HG03064 (cell line): ENCODE data around the gene B3GNT5.

Source experiments
- ATAC-seq: cut with Tn5 transposase; IDR thresholded peaks from one replicate; pipeline ENCODE4 v1.9.1; 2021; ENCODE audit warnings: low read depth; ENCODE audit not compliant: unreplicated experiment

Gene B3GNT5

DNA sequence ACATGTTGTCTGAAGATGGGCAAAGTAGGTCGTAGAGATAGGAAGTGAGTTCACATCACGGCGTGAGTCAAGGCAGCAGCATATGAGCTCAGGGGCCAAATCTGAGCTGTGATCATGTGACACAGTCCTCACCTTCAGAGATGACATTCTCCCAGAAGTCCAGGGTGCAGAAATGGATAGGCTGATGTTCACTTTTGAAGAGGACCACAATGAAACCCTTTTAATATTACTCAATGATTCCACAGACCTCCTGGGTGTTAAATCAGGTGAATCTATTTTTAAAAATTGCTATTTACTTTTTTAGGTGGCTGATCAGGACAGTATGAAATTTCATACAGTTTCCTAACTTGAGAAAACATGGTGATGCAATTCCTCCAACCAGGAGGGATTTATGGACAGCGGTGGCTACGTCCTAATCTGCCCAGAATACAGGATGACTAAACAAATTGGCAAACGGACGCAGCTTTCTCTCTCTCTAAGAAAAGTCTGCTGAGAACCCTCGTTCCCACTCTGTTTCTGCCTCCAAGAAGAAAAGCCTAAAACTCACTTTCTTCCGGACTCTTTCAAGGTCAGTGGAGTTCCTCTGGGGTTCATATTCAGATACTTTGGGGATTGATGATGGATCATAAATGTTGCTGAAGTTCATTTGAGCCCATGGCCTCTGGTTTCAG, 34.4 kb downstream of the B3GNT5 start:
- ATAC-seq: no peak

- ATAC-seq: no peak
Observed at GRCh38 chr3:183288117-183288516, 35.1 kb downstream of the B3GNT5 start.

DNA sequence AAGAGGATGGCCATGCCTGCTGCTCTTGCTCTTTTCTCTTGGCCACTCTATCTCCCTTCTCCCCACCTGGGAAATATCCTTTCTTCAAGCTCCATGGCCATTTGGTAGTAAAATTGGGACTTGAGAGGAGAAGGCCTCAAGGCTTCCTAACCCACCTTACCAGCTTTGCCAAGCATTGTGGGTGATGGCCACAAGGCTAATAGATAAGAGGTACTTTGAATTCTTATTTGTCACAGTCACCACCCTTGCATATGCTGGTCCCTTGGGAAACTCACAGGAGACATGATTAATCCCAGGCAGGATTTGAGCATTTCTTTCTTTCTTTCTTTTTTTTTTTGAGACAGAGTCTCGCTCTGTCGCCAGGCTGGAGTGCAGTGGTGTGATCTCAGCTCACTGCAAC, 37.2 kb downstream of the B3GNT5 start:
- no peak for ATAC-seq

GRCh38 chr3:183291497-183292031, 38.5 kb downstream of the B3GNT5 start:
- ATAC-seq: no peak

- no peak for ATAC-seq
Observed at GRCh38 chr3:183293966-183294365, 40.9 kb downstream of the B3GNT5 start.

DNA sequence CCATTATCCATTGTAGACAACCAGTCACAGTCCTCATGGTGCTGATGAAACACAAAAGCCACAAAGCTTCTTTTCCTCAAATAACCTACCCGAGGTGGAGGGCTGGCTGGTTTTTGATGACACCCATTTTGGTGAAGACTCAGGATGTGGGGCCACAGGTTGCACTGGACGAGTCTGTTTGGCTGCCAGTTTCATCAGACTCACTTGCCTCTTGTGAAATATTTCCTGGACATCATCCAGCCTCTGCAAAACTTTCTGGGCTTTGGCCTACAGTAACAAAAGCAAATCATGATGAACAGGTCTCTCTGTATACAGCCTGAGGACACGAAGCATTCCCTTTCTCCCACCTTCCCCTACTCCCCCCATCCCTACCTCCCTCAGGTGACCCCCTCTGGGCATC, 42.2 kb downstream of the B3GNT5 start:
- ATAC-seq: no peak

DNA sequence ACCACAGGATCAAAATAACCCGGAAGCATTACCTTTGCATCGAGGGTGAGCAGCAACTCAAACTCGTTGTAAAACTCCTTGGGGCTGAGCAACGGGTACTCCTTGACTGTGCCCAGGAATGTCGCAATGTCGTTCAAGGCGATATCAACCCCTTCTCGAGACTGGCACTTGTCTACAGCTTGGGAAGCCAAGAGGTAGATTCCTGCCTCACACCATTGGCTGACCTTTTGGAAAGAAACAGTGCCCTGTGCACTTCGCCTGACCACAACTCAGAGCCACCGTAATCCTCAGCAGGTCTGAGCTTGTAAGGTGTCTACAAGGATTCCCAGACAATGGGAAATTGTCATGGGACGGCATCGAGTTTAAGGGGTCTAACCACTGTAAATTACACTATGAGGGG, 43.9 kb downstream of the B3GNT5 start:
- ATAC-seq: no peak

GRCh38 chr3:183298701-183299153, 45.7 kb downstream of the B3GNT5 start:
- ATAC-seq: no peak

GRCh38 chr3:183299976-183300375, 46.9 kb downstream of the B3GNT5 start:
- no peak for ATAC-seq

GRCh38 chr3:183300996-183301562, 48.0 kb downstream of the B3GNT5 start:
- no peak for ATAC-seq

GRCh38 chr3:183301937-183302580, 49.0 kb downstream of the B3GNT5 start:
- ATAC-seq: no peak

- no peak for ATAC-seq
Observed at GRCh38 chr3:183303690-183304089, 50.6 kb downstream of the B3GNT5 start.

DNA sequence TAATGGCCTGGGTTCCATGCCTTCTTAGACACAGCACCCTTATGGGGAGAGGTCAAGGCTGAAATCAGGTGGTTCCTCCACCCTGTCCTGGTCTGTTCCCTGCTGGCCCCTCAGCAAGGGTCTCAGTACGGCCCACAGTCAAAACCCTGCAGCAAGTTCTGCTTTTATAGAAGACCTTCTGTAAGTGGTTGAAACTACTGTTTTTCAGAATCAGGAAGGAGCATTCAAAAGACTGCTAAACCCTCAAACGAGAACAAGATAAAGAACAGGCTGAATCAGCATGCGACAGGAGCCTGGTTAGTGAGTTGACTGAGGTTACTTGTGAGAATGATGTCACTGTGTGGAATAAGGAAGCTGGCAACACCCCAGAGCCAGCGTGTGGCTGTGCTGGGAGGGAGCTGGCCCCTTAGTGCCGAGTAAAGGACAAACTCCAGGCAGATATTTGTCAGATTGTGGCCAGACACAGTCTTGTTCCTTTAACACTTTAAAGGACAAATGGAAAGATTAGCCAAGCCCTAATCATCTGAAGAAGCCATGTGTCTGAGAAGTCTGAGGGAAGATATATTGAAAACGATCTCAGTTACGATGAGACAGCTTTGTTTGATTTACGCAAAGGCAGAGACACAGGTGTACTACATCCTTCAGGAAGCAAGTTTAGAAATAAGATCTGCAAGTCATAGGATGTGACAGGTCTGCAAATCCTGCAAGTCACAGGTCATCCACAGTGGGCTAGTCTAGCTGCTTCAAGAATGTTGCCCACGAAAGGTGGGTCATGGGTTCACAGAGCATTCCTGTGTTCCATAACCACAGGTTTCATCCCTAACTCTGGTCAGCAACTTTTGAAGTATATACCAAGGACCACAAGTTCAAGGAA, 54.0 kb downstream of the B3GNT5 start:
- peak; percentile 65 for ATAC-seq

GRCh38 chr3:183307749-183308148, 54.7 kb downstream of the B3GNT5 start:
- ATAC-seq: no peak

DNA sequence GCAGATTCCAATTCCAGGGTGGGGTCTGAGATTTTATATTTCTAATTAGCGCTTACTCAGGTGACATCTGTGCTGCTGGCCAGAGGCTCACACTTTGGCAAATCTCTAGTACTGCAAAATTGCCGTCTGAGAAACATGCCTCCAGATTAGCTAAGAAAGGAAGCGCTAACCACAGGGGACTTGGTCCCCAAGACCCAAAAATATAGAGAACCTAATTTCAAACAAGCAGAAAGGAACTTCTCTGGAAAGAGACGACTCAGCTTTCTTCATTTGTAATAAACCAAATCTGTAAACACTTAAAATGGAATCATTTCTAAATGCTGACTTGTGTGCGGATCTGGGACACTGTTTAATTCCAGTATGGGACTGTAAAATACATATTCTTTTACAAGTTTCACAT, 55.7 kb downstream of the B3GNT5 start:
- no peak for ATAC-seq

DNA sequence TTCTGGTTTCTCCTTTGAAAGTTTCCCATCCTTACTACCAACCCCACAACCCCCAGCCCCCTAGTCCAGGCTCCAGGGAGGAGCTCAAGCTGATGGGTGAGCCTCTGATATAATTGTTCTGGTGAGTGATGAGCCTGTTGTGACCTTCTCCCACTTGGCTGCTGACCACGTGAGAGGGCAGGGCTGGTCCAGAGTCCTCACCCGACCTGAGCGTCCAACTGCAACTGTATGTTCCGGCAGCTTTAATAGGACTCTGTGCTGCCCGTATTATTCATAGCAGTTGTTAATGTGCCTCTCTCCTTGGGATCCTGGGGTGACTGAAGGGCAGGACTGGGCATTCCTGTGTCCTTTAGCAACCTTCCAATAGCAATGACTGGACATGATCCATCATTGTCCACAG, 56.2 kb downstream of the B3GNT5 start:
- no peak for ATAC-seq

- ATAC-seq: no peak
Observed at GRCh38 chr3:183310936-183311335, 57.9 kb downstream of the B3GNT5 start.

GRCh38 chr3:183312433-183312832, 59.4 kb downstream of the B3GNT5 start:
- ATAC-seq: no peak

GRCh38 chr3:183313351-183313750, 60.3 kb downstream of the B3GNT5 start:
- ATAC-seq: no peak

GRCh38 chr3:183313764-183314163, 60.7 kb downstream of the B3GNT5 start:
- ATAC-seq: no peak

- ATAC-seq: no peak
Observed at GRCh38 chr3:183315739-183316138, 62.7 kb downstream of the B3GNT5 start.
